HUES64 (cell line): ENCODE data around the gene CDH13. TPM values are rescaled to one million over a fixed set of nuclear protein-coding genes. Genes with fewer than 3 reads are reported as not detected.
A peak's percentile ranks its signal among the peaks of the same experiment; 100 is the strongest.

ENCODE experiments used
- H3K27ac ChIP-seq: 2 replicates; pipeline ENCODE4 v1.7.0; 2013; ENCODE audit warnings: low read depth, low read length, inconsistent platforms
- H3K27me3 ChIP-seq: 2 replicates; pipeline ENCODE4 v1.6.1; 2013; ENCODE audit warnings: mild to moderate bottlenecking, low read length; ENCODE audit not compliant: insufficient read depth
- H3K36me3 ChIP-seq: 2 replicates; pipeline ENCODE4 v1.6.1; 2013; ENCODE audit warnings: mild to moderate bottlenecking, low read length; ENCODE audit not compliant: insufficient read depth
- H3K4me1 ChIP-seq: 2 replicates; pipeline ENCODE4 v1.6.1; 2013; ENCODE audit warnings: mild to moderate bottlenecking, low read length, moderate library complexity; ENCODE audit not compliant: insufficient read depth
- H3K4me3 ChIP-seq: 2 replicates; pipeline ENCODE4 v1.5.1; 2013; ENCODE audit warnings: mild to moderate bottlenecking, low read length, moderate library complexity
- H3K9ac ChIP-seq: 2 replicates; pipeline ENCODE4 v1.6.1; 2013; ENCODE audit warnings: mild to moderate bottlenecking, low read depth, low read length
- H3K9me3 ChIP-seq: 2 replicates; pipeline ENCODE4 v1.6.1; 2013; ENCODE audit warnings: low read depth, low read length; ENCODE audit not compliant: insufficient read depth
- WGBS: fragments of 150-250, 120-280 bp; methylation state at CpG from one replicate; pipeline ENCODE4 v1.1.7; 2013; ENCODE audit warnings: missing lambda C conversion rate; 5-methylcytosine and 5-hydroxymethylcytosine counted together
- polyA plus RNA-seq, 2 experiments: library from polyadenylated mRNA; stranded (reverse); fragments of 50-300 nt; gene quantifications; one replicate each; pipeline ENCODE4 v1.2.3, GENCODE V29; 2013

CDH13 gene
- polyA plus RNA-seq (2013, experiment 1 of 2) = 1.3 TPM
- polyA plus RNA-seq (2013, experiment 2 of 2) = 2.2 TPM

DNA sequence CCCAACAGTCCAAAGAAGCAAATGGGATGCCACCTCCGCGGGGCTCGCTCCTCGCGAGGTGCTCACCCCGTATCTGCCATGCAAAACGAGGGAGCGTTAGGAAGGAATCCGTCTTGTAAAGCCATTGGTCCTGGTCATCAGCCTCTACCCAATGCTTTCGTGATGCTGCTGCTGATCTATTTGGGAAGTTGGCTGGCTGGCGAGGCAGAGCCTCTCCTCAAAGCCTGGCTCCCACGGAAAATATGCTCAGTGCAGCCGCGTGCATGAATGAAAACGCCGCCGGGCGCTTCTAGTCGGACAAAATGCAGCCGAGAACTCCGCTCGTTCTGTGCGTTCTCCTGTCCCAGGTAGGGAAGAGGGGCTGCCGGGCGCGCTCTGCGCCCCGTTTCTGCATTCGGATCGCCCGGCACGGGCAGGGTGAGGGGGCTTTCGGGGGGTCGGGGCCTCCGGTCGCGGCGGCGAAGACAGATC is at the start of gene CDH13:
Gene CDH13 (plus strand): TSS at position 179 of the 471 bp plus-strand sequence.
- H3K4me1 ChIP-seq = peaks cover 25% of the 10 kb centered on the region
- H3K9me3 ChIP-seq = no peaks in the 10 kb centered on the region
- H3K36me3 ChIP-seq = no peaks in the 10 kb centered on the region
- peak within 1 kb of the TSS; percentile 61 for H3K4me3 ChIP-seq
- no peak within 1 kb of the TSS for H3K27ac ChIP-seq
- 3% methylated on average over 39 of the region's 39 CpGs for WGBS
- H3K9ac ChIP-seq = peak within 1 kb of the TSS; percentile 58
- H3K27me3 ChIP-seq = peaks cover 57% of the 10 kb centered on the region

DNA sequence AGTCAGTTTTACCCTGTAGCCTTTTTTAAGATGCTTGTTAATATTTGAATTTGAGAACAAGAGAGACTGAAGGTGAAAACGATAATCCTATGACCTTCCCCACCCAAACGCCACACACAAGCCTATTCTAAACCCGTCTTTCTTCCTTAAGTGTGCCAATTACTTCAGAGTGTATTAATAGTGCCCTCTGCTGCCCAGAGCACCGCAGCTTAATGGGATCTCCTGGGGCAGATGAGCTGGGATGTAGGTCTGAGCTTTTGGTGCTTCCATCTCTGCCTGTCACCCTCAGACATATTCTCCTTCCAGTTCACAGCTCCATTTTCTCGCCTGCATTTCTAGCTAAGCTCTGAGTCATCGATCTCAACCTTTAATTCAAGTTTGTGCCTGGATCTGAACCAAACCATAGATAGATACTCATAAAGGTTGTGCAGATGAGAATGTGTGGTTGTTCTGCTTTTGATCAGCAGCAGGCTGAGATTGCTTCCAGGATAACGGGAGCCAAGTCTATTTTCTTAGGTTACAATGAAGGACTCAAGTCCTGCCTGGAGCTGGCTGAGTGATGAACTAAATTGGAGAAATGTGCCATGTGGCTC is 46.4 kb upstream of the CDH13 start:
- Histone ChIP-seq H3K27me3 (no peaks in the 10 kb centered on the region), H3K9ac (no peak overlapping the region), H3K4me1 (no peaks in the 10 kb centered on the region), H3K27ac (no peak overlapping the region), H3K36me3 (no peaks in the 10 kb centered on the region), H3K9me3 (no peaks in the 10 kb centered on the region), H3K4me3 (no peak overlapping the region)
- 82% methylated on average over 7 of the region's 7 CpGs for WGBS

DNA sequence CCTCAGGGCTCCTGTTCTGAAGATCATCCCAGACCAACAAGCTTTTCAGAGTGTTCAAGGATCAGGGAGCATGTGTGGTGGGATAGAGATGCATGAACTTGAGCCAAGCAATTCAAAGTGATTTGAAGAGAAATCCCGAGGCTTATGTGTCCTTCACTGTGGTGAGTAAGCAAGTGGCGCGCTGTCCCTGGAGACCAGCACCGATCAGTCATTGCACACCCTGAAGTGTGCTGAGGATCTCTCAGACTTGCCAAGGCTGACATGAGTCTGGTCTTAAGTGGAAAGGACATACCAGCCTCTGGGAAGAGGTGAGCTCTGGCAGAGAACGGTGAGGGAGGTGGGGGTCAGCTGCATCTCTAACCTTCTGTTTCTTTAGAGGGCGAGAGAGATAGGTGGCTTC is 43.8 kb upstream of the CDH13 start:
- Histone ChIP-seq H3K9ac (no peak overlapping the region), H3K4me1 (no peaks in the 10 kb centered on the region), H3K27ac (no peak overlapping the region), H3K36me3 (no peaks in the 10 kb centered on the region), H3K4me3 (no peak overlapping the region), H3K27me3 (no peaks in the 10 kb centered on the region), H3K9me3 (no peaks in the 10 kb centered on the region)
- WGBS = 75% methylated on average over 6 of the region's 6 CpGs

DNA sequence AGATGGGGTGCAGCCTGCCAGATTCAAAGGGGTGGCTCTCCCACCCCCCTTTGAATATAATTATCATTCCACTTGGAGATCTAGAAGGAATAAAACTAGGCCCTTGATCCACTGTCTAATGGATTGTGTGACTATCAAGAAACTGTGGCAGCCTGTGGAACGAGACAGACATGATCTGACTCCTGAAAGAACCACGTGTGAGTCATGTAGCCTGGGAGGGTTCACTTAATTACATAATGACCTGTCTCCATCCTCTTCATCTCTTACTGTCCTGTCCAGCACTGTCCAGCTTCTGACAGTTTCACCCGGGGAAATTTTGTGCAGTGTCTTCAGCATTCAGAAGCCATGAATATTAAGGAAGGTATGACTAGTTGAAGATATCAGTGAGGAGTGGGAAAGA is 43.3 kb upstream of the CDH13 start:
- Histone ChIP-seq H3K27me3 (no peaks in the 10 kb centered on the region), H3K4me1 (no peaks in the 10 kb centered on the region), H3K36me3 (no peaks in the 10 kb centered on the region), H3K27ac (no peak overlapping the region), H3K9me3 (no peaks in the 10 kb centered on the region), H3K4me3 (no peak overlapping the region), H3K9ac (no peak overlapping the region)
- WGBS = 87% methylated on average over 3 of the region's 3 CpGs

DNA sequence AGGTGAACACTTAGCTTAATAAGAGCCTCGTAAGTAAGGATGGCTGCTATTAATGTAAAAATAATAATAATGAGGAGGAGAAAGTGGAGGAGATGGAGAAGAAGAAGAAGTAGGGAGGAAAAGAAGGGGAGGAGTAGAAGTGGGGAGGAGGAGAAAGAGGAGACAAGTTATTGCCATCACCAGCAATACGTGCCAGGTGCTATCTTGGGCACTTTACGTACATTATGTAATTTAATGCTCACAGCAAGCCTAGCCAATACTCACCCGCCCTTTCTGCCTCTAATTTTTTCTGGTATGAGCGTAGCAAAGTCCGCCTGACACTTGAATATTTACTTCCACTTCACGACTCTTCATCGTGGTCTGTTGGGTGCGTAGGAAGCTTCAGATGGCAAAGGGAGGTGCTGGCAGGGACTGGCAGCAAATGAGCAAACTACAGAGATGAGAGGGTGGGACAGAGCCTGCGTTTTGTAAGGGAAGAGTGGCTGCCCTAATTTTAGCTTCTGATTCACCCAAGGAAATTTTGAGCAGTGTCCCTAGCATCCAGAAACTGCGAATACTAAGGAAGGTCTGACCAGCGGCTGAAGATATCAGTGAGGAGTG is 42.1 kb upstream of the CDH13 start:
- Histone ChIP-seq H3K36me3 (no peaks in the 10 kb centered on the region), H3K9me3 (no peaks in the 10 kb centered on the region), H3K4me1 (no peaks in the 10 kb centered on the region), H3K4me3 (no peak overlapping the region), H3K9ac (no peak overlapping the region), H3K27me3 (no peaks in the 10 kb centered on the region), H3K27ac (no peak overlapping the region)
- WGBS = 94% methylated on average over 12 of the region's 12 CpGs

DNA sequence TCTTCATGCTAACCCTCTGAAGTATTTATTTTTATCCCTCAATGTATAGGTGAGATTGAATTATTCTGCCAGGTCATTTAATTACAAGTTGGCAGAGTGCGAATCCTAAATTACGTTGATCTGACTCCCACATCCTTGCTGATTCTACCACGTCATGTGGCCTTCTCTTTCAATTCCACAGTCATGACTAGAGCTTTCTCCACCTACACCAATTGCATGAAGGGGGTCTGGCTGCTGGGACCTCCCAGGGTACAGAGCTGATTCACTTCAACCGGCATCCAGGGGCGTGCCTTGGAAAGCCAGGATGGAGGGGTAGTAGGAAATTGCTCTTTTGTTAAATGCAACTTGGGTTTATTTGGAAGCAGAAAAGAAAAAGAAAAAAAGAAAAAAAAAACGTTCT is 41.1 kb upstream of the CDH13 start:
- no peaks in the 10 kb centered on the region for H3K27me3 ChIP-seq
- H3K36me3 ChIP-seq = no peaks in the 10 kb centered on the region
- WGBS = 82% methylated on average over 5 of the region's 6 CpGs
- no peak overlapping the region for H3K9ac ChIP-seq
- H3K27ac ChIP-seq = no peak overlapping the region
- H3K9me3 ChIP-seq = no peaks in the 10 kb centered on the region
- H3K4me1 ChIP-seq = no peaks in the 10 kb centered on the region
- no peak overlapping the region for H3K4me3 ChIP-seq

DNA sequence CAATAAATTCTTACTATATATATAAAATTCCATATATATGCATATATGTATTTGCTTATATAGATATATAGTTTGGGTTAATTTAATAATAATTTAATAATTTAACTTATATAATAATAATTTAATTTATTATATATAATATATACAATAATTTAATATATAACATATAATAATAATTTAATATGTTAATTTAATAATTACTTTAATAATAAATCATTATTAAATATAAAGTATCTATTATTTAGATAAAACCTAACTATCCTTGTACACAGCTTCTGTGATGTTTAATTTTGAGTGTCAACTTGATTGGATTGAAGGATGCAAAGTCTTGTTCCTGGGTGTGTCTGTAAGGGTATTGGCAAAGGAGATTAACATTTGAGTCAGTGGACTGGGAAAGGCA is 40.6 kb upstream of the CDH13 start:
- no peaks in the 10 kb centered on the region for H3K9me3 ChIP-seq
- H3K27me3 ChIP-seq = no peaks in the 10 kb centered on the region
- no peak overlapping the region for H3K9ac ChIP-seq
- H3K27ac ChIP-seq = no peak overlapping the region
- H3K4me1 ChIP-seq = no peaks in the 10 kb centered on the region
- H3K4me3 ChIP-seq = no peak overlapping the region
- H3K36me3 ChIP-seq = no peaks in the 10 kb centered on the region

DNA sequence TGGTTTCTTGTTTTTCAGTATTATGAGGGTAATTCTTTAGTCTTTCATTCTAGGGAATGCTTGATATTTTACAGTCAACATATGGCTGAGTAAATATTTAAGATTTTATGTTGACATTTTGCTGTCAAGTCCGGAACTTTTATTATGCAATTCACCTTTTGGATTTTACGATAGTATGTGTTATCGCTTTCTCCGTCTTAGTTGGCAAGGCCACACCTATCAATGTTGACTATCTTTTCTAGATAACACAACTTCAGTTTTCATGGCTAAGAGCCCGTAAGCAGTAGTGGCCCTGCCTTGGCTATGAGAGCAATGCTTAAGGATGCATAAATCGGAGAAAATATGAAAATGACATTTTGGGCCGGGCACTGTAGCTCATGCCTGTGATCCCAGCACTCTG is 39.5 kb upstream of the CDH13 start:
- WGBS = 97% methylated on average over 7 of the region's 7 CpGs
- H3K4me1 ChIP-seq = no peaks in the 10 kb centered on the region
- no peaks in the 10 kb centered on the region for H3K27me3 ChIP-seq

DNA sequence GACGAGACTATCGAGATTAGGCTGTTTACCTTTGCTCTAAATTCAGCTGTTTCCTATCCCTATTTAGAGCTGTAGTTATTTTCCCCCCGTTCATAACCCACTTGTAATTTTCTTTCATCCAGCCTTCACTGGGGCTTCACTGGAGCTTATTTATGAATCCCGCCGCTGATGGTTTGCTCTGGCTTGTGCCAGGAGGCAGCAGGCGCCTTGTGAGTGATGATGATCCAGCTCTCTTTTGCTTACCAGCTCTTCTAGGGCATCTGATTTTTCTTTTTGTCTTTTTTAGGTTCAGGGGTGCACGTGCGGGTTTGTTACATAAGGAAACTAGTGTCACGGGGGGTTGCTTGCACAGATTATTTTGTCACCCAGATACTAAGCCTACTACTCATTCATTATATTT is 37.4 kb upstream of the CDH13 start:
- Histone ChIP-seq H3K9ac (no peak overlapping the region), H3K4me1 (no peaks in the 10 kb centered on the region), H3K27me3 (no peaks in the 10 kb centered on the region), H3K9me3 (no peaks in the 10 kb centered on the region), H3K27ac (no peak overlapping the region), H3K4me3 (no peak overlapping the region), H3K36me3 (no peaks in the 10 kb centered on the region)
- 96% methylated on average over 9 of the region's 9 CpGs for WGBS

More for the DNA sequence above, 39.5 kb upstream of the CDH13 start:
- Histone ChIP-seq H3K36me3 (no peaks in the 10 kb centered on the region), H3K9me3 (no peaks in the 10 kb centered on the region), H3K9ac (no peak overlapping the region), H3K4me3 (no peak overlapping the region), H3K27ac (no peak overlapping the region)

DNA sequence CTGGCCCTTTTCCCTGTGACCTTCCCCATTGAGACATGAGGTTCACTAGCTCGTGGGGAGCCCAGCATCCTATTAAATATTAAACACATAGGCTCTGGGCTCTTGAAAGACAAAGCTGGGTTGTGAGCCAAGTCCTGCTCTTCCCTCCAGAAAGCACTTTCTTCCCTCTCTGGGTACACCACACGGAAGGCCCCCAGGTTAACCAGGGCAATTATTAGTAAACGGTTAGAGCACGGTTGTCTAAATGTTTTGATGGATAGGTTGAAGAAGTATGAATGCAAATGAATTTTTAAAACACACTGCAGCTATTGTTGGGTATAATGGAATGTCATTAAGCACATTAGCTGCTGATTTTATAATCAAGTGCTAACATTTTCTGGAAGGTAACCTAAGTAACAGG is 32.7 kb upstream of the CDH13 start:
- H3K27me3 ChIP-seq = no peaks in the 10 kb centered on the region

DNA sequence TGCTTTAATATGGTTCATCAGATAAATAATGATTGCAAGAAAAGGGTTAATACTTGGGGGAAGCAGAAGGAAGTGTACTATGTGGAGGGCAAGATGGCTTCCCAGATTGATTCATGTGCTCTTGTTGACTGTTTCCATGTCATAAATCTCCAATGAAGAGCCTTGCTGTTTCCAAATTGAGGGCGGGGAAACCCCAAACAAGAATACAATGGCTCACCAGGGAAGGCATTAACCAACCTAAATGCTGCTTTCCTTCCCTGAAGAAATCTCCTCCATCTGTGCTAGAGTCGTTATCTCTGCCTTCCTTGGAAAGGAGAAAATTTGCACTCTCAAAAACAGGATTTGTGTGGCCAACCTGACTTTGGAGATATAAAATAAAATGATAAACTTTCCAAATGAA is 28.0 kb upstream of the CDH13 start:
- no peak overlapping the region for H3K27ac ChIP-seq
- 54% methylated on average over 2 of the region's 2 CpGs for WGBS
- no peak overlapping the region for H3K4me3 ChIP-seq
- no peak overlapping the region for H3K9ac ChIP-seq
- H3K36me3 ChIP-seq = no peaks in the 10 kb centered on the region
- H3K27me3 ChIP-seq = no peaks in the 10 kb centered on the region
- peaks cover 19% of the 10 kb centered on the region for H3K9me3 ChIP-seq
- peaks cover 7% of the 10 kb centered on the region; the same call in 1 of the 2 replicates for H3K4me1 ChIP-seq

More for the DNA sequence above, 32.7 kb upstream of the CDH13 start:
- Histone ChIP-seq H3K27ac (no peak overlapping the region), H3K4me3 (no peak overlapping the region), H3K36me3 (no peaks in the 10 kb centered on the region), H3K9ac (no peak overlapping the region), H3K4me1 (peaks cover 7% of the 10 kb centered on the region; the same call in 1 of the 2 replicates), H3K9me3 (peaks cover 5% of the 10 kb centered on the region; the same call in 1 of the 2 replicates)
- 93% methylated on average over 4 of the region's 4 CpGs for WGBS
